ENCODE data around the gene RGS10. TPM values are rescaled to one million over a fixed set of nuclear protein-coding genes. Genes with fewer than 3 reads are reported as not detected.

Gene RGS10
- total and polyA plus RNA-seq, 2 of the 8 experiments (the other 6 are each of a cell fraction or from before 2014, with no cell fraction given): 5.5 to 13.1 TPM

- TF ChIP-seq RNF2 (IDR thresholded peaks at IDR 0.05; ENCODE audit: borderline replicate concordance, low read depth, low read length, missing control alignments, poor library complexity, severe bottlenecking): no peak
- TF ChIP-seq BCL11A (IDR thresholded peaks at IDR 0.05; ENCODE audit: low read depth in 2 of 2, low read length in 2 of 2): no peak
- no peak for TF ChIP-seq CTBP2 (IDR thresholded peaks at IDR 0.05; ENCODE audit: borderline replicate concordance, insufficient read depth, insufficient read length, low read length)
These were observed 26.9 kb downstream of the RGS10 start (continued) for GRCh38 chr10:119515511-119516045.

Data from H1 (cell line).